MM.1S (cell line): ENCODE data around the gene CFAP300.

Source experiments
- DNase-seq: peaks from one replicate; pipeline ENCODE4 v3.0.0-alpha.2; 2015
- H2AFZ ChIP-seq: fragments of 300-600 bp; sonication (generic); 2 replicates; pipeline ENCODE4 v1.6.0; 2016; ENCODE audit warnings: antibody characterized with exemption, low read length
- H3F3A ChIP-seq: fragments of 300-600 bp; sonication (generic); 2 replicates; pipeline ENCODE4 v1.6.1; 2016; ENCODE audit warnings: mild to moderate bottlenecking, antibody characterized with exemption, low read length, moderate library complexity, mixed read lengths; ENCODE audit not compliant: insufficient read depth
- H3K27ac ChIP-seq: fragments of 300-600 bp; sonication (generic); 2 replicates; pipeline ENCODE4 v1.5.1; 2016; ENCODE audit warnings: mild to moderate bottlenecking, low read length
- H3K27me3 ChIP-seq: fragments of 300-600 bp; sonication (generic); replicated peaks from 2 replicates; pipeline ENCODE4 v1.6.0; 2016; ENCODE audit warnings: low read length; ENCODE audit not compliant: insufficient read depth
- H3K36me3 ChIP-seq: fragments of 300-600 bp; sonication (generic); replicated peaks from 2 replicates; pipeline ENCODE4 v1.6.1; 2016; ENCODE audit warnings: mild to moderate bottlenecking, low read length, mixed read lengths; ENCODE audit not compliant: insufficient read depth
- H3K4me1 ChIP-seq: fragments of 300-600 bp; sonication (generic); 2 replicates; pipeline ENCODE4 v1.6.1; 2016; ENCODE audit warnings: low read length, mixed read lengths
- H3K4me2 ChIP-seq: fragments of 300-600 bp; sonication (generic); 2 replicates; pipeline ENCODE4 v1.6.0; 2016; ENCODE audit warnings: low read depth, low read length
- H3K4me3 ChIP-seq: fragments of 300-600 bp; sonication (generic); 2 replicates; pipeline ENCODE4 v1.5.1; 2016; ENCODE audit warnings: low read length, mixed read lengths
- H3K79me2 ChIP-seq: fragments of 300-600 bp; sonication (generic); 2 replicates; pipeline ENCODE4 v1.6.1; 2016; ENCODE audit warnings: mixed run types, low read length, mixed read lengths
- H3K9ac ChIP-seq: fragments of 300-600 bp; sonication (generic); 2 replicates; pipeline ENCODE4 v1.6.1; 2016; ENCODE audit warnings: low read length, mixed read lengths
- H3K9me2 ChIP-seq: fragments of 300-600 bp; sonication (generic); replicated peaks from 2 replicates; pipeline ENCODE4 v1.6.1; 2016; ENCODE audit warnings: mild to moderate bottlenecking, low read length, mixed read lengths; ENCODE audit not compliant: insufficient read depth
- H3K9me3 ChIP-seq: fragments of 300-600 bp; sonication (generic); replicated peaks from 2 replicates; pipeline ENCODE4 v1.6.1; 2016; ENCODE audit warnings: mild to moderate bottlenecking, low read length, mixed read lengths; ENCODE audit not compliant: insufficient read depth
- H4K20me1 ChIP-seq: fragments of 300-600 bp; sonication (generic); 2 replicates; pipeline ENCODE4 v1.6.1; 2016; ENCODE audit warnings: mild to moderate bottlenecking, low read length, moderate library complexity, mixed read lengths; ENCODE audit not compliant: insufficient read depth
- EZH2 ChIP-seq: fragments of 300-600 bp; sonication (generic); optimal IDR thresholded peaks from 2 replicates; pipeline ENCODE3; 2017; ENCODE audit warnings: low read depth, mild to moderate bottlenecking, antibody characterized with exemption, low read length, mixed read lengths
- EZH2phosphoT487 ChIP-seq: fragments of 300-600 bp; sonication (generic); IDR thresholded peaks from 2 replicates; pipeline ENCODE4 v1.6.1; 2018; ENCODE audit warnings: antibody characterized with exemption, low read length
- TF ChIP-seq, protein P1 (sequence below): fragments of 300-600 bp; sonication (generic); IDR thresholded peaks from 2 replicates; pipeline ENCODE4 v1.5.1; 2016; ENCODE audit warnings: antibody characterized with exemption, low read length, mixed read lengths

The CFAP300 gene

DNA sequence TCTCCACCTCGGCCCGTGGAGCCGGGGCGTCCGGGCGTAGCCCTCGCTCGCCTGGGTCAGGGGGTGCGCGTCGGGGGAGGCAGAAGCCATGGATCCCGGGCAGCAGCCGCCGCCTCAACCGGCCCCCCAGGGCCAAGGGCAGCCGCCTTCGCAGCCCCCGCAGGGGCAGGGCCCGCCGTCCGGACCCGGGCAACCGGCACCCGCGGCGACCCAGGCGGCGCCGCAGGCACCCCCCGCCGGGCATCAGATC lies 63.4 kb downstream of the CFAP300 start:
- H3F3A ChIP-seq: no peaks in the 10 kb centered on the region
- no peaks in the 10 kb centered on the region for H3K79me2 ChIP-seq
- no peaks in the 10 kb centered on the region for H3K9me3 ChIP-seq
- H3K4me2 ChIP-seq: peak overlapping the region; percentile 96; the same call in 1 of the 2 replicates
- no peaks in the 10 kb centered on the region for H3K4me1 ChIP-seq
- TF ChIP-seq, protein P1, sequence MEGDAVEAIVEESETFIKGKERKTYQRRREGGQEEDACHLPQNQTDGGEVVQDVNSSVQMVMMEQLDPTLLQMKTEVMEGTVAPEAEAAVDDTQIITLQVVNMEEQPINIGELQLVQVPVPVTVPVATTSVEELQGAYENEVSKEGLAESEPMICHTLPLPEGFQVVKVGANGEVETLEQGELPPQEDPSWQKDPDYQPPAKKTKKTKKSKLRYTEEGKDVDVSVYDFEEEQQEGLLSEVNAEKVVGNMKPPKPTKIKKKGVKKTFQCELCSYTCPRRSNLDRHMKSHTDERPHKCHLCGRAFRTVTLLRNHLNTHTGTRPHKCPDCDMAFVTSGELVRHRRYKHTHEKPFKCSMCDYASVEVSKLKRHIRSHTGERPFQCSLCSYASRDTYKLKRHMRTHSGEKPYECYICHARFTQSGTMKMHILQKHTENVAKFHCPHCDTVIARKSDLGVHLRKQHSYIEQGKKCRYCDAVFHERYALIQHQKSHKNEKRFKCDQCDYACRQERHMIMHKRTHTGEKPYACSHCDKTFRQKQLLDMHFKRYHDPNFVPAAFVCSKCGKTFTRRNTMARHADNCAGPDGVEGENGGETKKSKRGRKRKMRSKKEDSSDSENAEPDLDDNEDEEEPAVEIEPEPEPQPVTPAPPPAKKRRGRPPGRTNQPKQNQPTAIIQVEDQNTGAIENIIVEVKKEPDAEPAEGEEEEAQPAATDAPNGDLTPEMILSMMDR: no peak
- no peak for TF ChIP-seq EZH2
- no peak for TF ChIP-seq EZH2phosphoT487
- no peak overlapping the region for H3K27ac ChIP-seq
- H3K36me3 ChIP-seq: no peaks in the 10 kb centered on the region
- no peaks in the 10 kb centered on the region for H3K9me2 ChIP-seq
- peak overlapping the region; percentile 25; the same call in 1 of the 2 replicates for H3K9ac ChIP-seq
- no peak for DNase-seq
- H2AFZ ChIP-seq: peak overlapping the region; percentile 94
- H3K27me3 ChIP-seq: no peaks in the 10 kb centered on the region
- no peaks in the 10 kb centered on the region for H4K20me1 ChIP-seq
- peak overlapping the region; percentile 76 for H3K4me3 ChIP-seq

DNA sequence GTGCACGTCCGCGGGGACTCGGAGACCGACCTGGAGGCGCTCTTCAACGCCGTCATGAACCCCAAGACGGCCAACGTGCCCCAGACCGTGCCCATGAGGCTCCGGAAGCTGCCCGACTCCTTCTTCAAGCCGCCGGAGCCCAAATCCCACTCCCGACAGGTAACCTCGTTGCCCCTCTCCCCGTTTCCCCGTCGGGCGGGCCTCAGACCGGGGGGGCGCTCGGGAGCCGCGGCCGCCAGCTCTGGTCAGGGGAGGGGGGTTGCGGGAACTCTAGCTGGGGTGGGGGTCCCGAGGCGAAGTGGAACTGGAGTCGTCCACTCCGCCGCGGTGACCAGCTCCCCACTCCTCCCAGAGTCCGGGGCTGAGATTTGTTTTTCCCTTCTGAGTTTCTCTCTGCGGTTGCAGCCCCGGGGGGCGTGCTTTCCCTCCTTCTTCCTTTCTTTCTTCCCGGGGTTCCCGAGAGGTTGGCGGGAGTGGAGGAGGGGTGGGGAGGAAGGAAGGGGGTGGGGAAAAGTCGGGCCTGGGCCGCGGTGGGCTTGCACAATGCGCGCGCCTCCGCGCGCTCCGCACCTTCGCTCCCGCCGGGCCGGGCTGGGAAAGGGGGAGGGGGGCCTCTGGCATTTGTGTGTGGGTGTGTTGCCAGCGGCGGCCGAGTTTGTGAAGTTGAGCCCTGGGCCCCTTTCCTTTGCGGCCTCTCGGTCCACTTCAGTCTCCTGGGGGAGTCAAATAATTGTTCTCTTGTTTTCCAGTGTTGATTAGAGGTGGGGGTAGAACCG lies 64.0 kb downstream of the CFAP300 start:
- H3K4me2 ChIP-seq: peak overlapping the region; percentile 96
- H3K36me3 ChIP-seq: no peaks in the 10 kb centered on the region
- H3K4me1 ChIP-seq: no peaks in the 10 kb centered on the region
- H3K27me3 ChIP-seq: no peaks in the 10 kb centered on the region
- H2AFZ ChIP-seq: peak overlapping the region; percentile 94
- DNase-seq: peak; percentile 34
- no peaks in the 10 kb centered on the region for H4K20me1 ChIP-seq
- no peaks in the 10 kb centered on the region for H3F3A ChIP-seq
- no peaks in the 10 kb centered on the region for H3K79me2 ChIP-seq
- no peaks in the 10 kb centered on the region for H3K9me2 ChIP-seq
- H3K4me3 ChIP-seq: peak overlapping the region; percentile 76
- H3K27ac ChIP-seq: no peak overlapping the region
- TF ChIP-seq, protein P1: peak; percentile 13; the same call in 1 of the 2 replicates
- TF ChIP-seq EZH2: no peak
- no peak for TF ChIP-seq EZH2phosphoT487
- H3K9ac ChIP-seq: peak overlapping the region; percentile 25; the same call in 1 of the 2 replicates
- no peaks in the 10 kb centered on the region for H3K9me3 ChIP-seq

DNA sequence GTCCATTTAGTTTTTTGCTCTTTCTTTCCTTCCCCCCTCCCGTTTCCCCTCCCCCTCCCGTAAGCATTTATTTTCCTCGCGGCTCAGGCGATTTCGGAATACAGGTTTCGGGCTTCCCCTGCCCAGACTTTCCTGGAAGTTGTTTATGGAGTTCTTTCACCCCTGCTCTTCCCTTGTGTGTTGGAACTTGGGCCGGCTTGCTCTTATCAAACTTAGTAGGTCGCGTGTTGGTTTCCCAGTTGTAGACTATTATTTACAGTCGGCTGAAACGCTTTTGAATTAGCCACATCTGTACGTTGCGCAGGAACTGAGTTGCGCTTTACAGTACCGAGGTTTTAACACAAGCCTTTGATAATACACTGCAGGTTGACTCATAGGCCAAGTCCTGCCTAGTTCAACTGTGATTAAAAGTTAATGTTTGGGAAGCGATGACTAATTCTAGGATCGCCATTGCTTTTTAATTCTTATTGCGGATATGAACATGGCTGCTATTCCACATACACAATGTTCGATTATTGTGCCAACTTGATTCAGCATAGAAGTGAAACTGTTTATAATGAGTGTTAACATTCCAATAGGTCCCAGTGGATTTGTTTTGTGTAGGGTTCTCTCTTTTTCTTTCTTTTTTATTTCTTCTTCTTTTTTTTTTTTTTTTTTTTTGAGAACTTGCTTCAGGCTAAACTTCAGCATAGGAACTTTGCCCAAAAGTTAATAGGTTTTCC lies 64.7 kb downstream of the CFAP300 start:
- Histone ChIP-seq H3K9me2 (no peaks in the 10 kb centered on the region), H3K27me3 (no peaks in the 10 kb centered on the region), H2AFZ (no peak overlapping the region), H3K4me3 (no peak overlapping the region; the same call in 1 of the 2 replicates), H3K9me3 (no peaks in the 10 kb centered on the region), H3K79me2 (no peaks in the 10 kb centered on the region), H3K4me1 (no peaks in the 10 kb centered on the region), H3F3A (no peaks in the 10 kb centered on the region), H3K27ac (no peak overlapping the region), H3K4me2 (peak overlapping the region; percentile 96; the same call in 1 of the 2 replicates), H3K9ac (no peak overlapping the region), H3K36me3 (no peaks in the 10 kb centered on the region), H4K20me1 (no peaks in the 10 kb centered on the region)
- TF ChIP-seq EZH2 (no peak), EZH2phosphoT487 (no peak)
- TF ChIP-seq, protein P1: no peak
- no peak for DNase-seq
